HG02678 (cell line): ENCODE results near the gene RALGPS1.

Experiments used
- ATAC-seq: cut with Tn5 transposase; IDR thresholded peaks from one replicate; pipeline ENCODE4 v1.9.1; 2021; ENCODE audit warnings: mild to moderate bottlenecking, moderate library complexity; ENCODE audit not compliant: unreplicated experiment

RALGPS1 gene

DNA sequence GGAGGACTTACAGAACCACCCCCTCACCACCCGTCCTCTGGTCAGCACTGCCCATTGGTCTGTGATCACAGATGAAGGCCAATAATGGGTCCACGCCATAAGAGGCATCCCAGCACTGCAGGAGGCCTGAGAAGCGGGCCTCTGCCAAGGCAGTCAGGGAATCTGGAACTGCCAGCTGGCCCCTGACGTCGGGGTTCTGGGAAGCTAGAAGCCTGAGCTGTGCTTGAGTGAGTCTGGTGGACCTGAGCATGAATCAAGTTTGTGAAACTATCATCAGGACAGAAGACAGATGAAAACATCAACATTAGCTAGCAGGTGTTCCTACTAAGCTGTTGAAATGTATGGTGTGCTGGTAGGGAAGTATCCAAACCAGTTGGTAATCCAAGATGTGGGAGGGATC, 200.0 kb downstream of the RALGPS1 start:
- no peak for ATAC-seq

- ATAC-seq: no peak
Measured at GRCh38 chr9:127116088-127116726, 201.6 kb downstream of the RALGPS1 start.

GRCh38 chr9:127116957-127117356, 202.4 kb downstream of the RALGPS1 start:
- ATAC-seq: no peak

GRCh38 chr9:127117801-127118200, 203.2 kb downstream of the RALGPS1 start:
- ATAC-seq: no peak

DNA sequence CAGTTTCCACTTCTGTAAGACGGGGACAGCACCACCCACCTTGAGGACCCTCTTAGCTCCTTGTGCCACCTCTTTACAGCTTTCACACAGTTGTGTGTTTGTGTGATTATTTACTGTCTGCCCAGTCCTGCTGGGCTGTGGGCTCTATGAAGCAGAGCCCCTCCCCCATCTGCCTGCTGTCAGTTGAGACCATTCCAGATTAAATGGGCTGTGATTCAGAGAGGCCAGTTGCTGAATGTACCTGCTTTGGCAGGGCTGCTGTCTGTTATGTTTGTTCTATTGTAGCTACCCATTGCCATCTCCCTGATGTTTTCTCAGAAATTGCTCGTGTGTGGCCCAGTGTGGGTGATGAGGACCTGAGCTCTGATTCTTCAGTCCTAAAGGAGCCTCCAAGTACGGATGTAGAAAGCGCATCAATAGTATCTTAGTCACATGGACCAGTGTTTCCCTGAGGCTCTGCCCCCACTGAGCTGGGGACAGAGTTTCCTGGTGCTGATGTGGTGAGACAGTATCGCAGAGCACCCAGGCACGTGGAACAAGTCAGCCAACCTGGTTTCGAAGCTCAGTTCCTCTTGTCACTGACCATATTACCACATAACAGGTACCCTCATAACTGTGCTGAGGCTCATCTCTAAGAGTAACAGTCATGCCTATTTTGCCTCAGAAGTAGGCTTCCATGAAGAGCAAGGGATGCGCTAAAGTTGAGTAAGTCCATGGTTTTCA, 204.2 kb downstream of the RALGPS1 start:
- ATAC-seq: no peak

GRCh38 chr9:127119320-127119709, 204.7 kb downstream of the RALGPS1 start:
- ATAC-seq: no peak

DNA sequence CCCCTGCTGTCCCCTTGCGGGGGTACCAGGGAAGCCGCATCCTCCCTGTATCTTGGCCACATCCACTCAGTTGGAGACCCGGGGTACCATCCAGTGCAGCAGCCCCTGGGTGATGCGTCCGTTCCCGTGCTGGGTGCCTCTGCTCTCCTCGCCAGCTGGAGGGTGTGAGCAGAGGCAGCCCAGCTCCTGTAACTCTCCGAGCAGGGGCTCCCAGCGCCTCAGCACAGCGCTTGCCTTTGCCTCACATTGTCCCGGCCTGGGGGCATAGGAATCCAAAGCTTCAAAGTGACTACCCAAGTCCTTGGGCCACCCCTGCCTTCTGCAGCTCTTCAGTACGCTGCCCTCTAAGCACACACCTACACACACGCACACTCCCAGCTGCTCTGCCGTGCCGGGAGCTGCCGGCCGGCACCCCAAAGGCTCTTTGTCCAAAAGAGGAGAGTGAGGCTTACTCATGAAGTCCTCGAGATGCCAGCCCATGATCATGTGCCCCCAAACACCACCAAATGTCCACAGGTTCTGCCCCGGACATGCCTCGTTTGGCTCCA, 207.1 kb downstream of the RALGPS1 start:
- ATAC-seq: no peak

DNA sequence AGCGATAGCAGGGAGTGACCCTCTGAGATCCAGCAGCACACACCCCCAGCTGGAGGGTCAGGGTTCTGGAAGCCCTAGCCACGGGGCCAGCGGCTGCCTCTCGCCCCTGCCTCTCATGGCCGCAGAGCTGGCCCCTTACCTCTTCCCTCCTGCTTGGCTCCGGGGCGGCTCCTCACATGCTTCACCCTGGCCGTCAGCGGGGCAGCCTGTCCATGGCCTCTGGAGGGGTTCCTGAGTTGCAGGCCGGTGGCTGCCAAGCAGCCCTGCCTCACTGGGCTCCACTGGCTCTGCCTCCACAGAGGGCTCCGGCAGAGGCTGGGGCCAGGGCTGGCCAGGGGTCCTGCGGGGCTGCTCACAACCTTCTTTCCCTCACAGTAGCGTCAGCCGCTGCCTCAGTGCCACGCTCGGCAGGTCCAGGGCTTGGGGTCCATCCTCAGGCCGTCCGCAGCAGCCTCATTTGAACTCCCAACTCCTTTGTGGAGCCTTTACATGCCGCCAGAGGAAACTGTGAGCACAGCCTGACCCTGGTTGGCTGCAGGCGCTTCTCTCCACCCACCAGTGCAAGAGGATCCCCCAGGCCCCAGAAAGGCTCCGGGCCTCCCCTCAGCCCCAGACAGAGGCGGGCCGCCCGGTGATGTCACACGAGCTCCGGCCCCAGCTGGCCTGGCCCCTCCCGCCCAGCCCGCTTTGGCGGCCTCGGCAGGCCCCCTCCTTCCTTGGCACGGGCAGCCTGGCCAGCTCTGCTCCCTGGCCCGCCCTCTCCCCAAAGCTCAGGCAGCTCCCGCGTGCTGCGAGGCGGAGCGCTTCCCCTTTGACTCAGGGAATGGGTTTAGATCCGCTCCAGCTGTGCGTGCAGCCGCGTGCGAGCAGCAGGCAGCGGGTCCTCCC, 207.8 kb downstream of the RALGPS1 start, which contains the start of gene ANGPTL2:
TSS of gene ANGPTL2 (minus strand) at position 460 of the 888 bp plus-strand sequence. CDS start 13,904 bp downstream, outside the sequence.
- peak; percentile 49 for ATAC-seq

- ATAC-seq: no peak
Measured at GRCh38 chr9:127123064-127123890, 208.7 kb downstream of the RALGPS1 start.

DNA sequence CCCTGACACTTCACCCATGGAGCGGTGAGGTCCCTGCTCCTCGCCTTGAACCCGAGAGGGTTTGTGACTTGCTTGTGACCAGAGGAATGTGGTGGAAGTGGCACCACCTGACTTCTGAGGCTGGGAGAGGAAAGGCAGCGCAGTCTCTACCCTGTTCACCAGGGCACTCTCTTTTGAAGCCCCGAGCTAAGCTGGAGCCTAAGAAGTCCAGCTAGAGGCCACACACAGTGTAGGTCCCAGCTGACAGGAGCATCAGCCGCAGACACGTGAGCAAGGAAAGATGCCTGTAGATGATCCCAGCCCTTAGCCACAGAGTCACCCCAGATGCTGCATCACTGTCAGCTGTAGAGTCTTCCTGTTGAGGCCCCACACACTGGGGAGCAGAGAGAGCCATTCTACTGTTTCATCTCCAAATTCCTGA, 209.5 kb downstream of the RALGPS1 start:
- no peak for ATAC-seq

- ATAC-seq: no peak
Measured at GRCh38 chr9:127124792-127125191, 210.2 kb downstream of the RALGPS1 start.

DNA sequence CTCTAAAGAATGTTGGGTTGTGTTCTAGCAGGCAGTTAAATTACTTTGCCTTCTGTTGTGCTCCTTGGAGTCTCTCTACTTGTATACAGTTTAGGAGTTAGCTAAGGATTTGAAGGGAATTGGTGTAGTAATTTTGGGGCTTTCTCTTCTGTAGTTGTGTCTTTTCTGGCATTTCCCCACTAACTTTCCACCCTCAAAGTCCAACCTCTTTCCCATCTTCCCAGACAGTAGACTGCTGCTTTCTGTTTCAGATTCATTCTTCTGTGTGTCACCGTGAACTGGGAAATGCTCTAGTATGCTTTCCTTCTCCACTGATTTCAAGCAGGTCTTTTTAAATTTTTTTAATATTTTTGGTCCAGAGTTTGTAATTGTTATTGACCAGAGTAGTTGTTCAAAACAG, 212.4 kb downstream of the RALGPS1 start:
- ATAC-seq: no peak

DNA sequence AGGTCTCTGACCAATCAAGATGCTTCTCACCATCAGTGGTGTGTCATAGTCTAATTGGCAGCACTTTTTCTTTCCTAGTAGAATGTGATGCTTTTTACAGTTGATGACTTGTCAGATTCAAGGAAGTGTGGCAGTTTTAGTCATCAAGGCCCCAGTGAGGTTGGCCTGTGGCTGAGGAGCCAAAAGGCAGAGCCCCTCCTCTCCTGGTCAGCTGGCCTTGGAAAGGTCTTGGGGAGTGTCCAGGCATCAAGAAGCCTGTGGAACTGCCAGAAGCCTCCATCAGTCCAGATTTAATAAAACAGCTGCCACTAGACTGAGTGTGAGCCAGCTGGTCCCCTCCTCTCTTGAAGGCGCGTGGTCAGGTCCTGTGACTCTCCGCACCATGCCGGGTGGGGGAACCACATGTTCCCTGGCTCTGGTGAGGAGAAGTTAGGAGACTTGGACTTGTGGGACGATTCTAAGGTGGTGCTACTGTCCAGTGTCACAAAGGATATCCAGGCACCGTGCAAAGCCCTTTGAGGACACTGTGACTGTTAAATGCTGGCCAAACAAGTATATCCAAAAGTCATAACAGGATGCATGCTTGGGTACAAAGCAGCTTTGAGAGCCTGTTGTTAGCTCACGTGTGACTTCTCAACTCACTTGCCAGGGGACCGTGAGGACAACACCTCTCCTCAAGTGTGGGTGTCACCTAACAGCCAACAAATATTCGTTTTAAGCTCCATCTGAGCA, 213.9 kb downstream of the RALGPS1 start:
- ATAC-seq: no peak

- no peak for ATAC-seq
Measured at GRCh38 chr9:127129073-127129717, 214.6 kb downstream of the RALGPS1 start.

DNA sequence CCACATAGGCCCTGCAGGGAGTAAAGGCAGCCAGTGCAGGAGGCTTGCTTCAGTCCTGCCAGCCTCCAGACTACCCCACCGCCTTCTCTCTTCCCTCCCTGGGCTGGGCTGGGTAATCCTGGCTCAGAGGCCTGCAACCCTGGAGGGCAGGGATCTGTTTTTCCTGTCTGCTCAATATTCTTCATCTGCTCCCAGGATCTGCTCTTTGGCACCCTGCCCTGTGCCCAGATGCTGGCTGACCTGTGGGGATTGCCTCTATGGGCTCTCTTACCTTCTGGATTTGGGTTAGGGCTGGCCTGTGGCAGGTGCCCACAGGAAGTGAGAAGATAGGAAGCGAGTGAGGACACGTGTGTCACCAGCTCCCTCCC, 215.1 kb downstream of the RALGPS1 start:
- ATAC-seq: no peak

DNA sequence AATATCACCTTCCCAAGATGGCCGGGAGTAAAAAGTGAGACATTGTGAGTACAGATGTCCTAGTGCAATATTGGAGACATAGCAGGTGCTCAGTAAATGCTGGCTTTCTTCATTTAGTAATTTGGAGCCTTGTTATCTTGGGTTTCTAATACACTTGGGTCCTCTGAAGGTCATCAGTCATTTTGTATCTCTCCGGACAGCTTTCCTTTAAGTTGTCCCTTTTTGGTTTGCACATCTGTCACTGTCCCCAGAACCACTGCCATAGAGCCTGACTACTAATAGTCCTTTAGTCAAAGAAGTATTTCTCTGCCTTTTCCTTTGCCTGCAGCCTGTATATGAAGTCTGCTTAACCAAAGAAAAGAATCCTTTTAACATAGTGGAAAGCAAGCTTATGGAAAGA, 215.7 kb downstream of the RALGPS1 start:
- no peak for ATAC-seq

- no peak for ATAC-seq
Measured at GRCh38 chr9:127130661-127131538, 216.3 kb downstream of the RALGPS1 start.

GRCh38 chr9:127131871-127132270, 217.3 kb downstream of the RALGPS1 start:
- no peak for ATAC-seq
